Thoracic aorta (tissue), 2 donors: ENCODE results near the gene LYPLA2. TPM values are rescaled to one million over a fixed set of nuclear protein-coding genes. Genes with fewer than 3 reads are reported as not detected.
"Not testable (repeated sequence)": the region's sequence is repeated elsewhere in the genome, so short reads cannot be mapped to it uniquely, and the experiment has no call there.

Source experiments
- ATAC-seq: fragments of 150-250 bp; one replicate; pipeline ENCODE4 v1.8.0; 2017; ENCODE audit warnings: low read depth; ENCODE audit not compliant: insufficient number of reproducible peaks, low FRiP score
- DNase-seq: peaks from one replicate; pipeline ENCODE4 v3.0.0-alpha.2; 2020; ENCODE audit warnings: low spot score
- H3K27ac ChIP-seq, 2 donors: fragments of 200-600 bp; sonication (generic); 1 replicate in 1 of 2; 2 replicates in 1 of 2; pipeline ENCODE4 v1.5.1; 2016; ENCODE audit warnings: mild to moderate bottlenecking in 2 of 2, moderate library complexity in 2 of 2
- H3K27me3 ChIP-seq: fragments of 200-600 bp; sonication (generic); replicated peaks from 2 replicates; pipeline ENCODE4 v1.6.0; 2016; ENCODE audit warnings: mild to moderate bottlenecking; ENCODE audit not compliant: insufficient read depth
- H3K36me3 ChIP-seq: fragments of 200-600 bp; sonication (generic); one replicate; pipeline ENCODE4 v1.5.1; 2016
- H3K4me1 ChIP-seq, 2 donors: fragments of 200-600 bp; sonication (generic); 1 replicate in 1 of 2; 2 replicates in 1 of 2; pipeline versions ENCODE4 v1.5.1 to v1.6.0; 2016; ENCODE audit warnings: low read depth in 2 of 2, mild to moderate bottlenecking in 1 of 2; ENCODE audit not compliant: control insufficient read depth in 1 of 2
- H3K4me3 ChIP-seq: fragments of 200-600 bp; sonication (generic); 2 replicates; pipeline ENCODE4 v1.5.1; 2016; ENCODE audit warnings: mild to moderate bottlenecking
- H3K9me3 ChIP-seq: fragments of 200-600 bp; sonication (generic); 2 replicates; pipeline ENCODE4 v1.5.1; 2016
- total RNA-seq, 2 donors: library from RNA; depleted of rRNA; stranded (reverse); fragments of >200 nt; gene quantifications; one replicate each; pipeline versions ENCODE4 v1.1.0 to v1.2.3, GENCODE V29; 2016
- TF ChIP-seq, protein P1 (sequence below): fragments of 200-600 bp; sonication (generic); IDR thresholded peaks from one replicate; pipeline ENCODE4 v1.5.1; 2019; ENCODE audit warnings: antibody characterized with exemption

Gene LYPLA2
- total RNA-seq, 2 donors from 2014 or later: 29.6 to 37.2 TPM

DNA sequence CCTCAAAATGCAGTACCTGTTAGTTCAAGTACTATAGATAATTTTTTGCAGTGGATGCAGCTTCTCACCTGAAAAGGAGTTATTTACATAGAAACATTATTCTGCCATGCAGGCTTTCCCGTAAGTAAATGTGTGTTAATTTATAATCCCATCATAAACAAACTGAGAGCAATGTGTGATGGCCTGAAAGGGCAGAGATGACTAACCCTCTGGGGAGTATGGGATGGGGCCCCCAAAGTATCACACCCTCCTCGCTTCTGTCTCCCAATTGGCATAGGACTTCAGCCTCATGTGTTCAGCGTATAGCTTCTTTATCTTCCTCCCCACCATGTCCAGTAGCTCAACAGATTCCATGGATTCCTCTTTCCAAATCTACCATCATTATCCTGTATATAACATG is 26.7 kb downstream of the LYPLA2 start:
- TF ChIP-seq, protein P1, sequence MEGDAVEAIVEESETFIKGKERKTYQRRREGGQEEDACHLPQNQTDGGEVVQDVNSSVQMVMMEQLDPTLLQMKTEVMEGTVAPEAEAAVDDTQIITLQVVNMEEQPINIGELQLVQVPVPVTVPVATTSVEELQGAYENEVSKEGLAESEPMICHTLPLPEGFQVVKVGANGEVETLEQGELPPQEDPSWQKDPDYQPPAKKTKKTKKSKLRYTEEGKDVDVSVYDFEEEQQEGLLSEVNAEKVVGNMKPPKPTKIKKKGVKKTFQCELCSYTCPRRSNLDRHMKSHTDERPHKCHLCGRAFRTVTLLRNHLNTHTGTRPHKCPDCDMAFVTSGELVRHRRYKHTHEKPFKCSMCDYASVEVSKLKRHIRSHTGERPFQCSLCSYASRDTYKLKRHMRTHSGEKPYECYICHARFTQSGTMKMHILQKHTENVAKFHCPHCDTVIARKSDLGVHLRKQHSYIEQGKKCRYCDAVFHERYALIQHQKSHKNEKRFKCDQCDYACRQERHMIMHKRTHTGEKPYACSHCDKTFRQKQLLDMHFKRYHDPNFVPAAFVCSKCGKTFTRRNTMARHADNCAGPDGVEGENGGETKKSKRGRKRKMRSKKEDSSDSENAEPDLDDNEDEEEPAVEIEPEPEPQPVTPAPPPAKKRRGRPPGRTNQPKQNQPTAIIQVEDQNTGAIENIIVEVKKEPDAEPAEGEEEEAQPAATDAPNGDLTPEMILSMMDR: no peak
- Histone ChIP-seq H3K27ac (no peak overlapping the region), H3K4me3 (no peak overlapping the region), H3K4me1 (no peaks in the 10 kb centered on the region), H3K9me3 (no peaks in the 10 kb centered on the region), H3K36me3 (peaks cover 41% of the 10 kb centered on the region), H3K27me3 (no peaks in the 10 kb centered on the region)
- ATAC-seq (no peak), DNase-seq (no peak)

GRCh38 chr1:23823767-23824166 is 32.8 kb downstream of the LYPLA2 start:
- Histone ChIP-seq H3K36me3 (peaks cover 6% of the 10 kb centered on the region), H3K9me3 (no peaks in the 10 kb centered on the region), H3K4me1 (peaks cover 6 to 14% of the 10 kb centered on the region in 2 donors), H3K27me3 (no peaks in the 10 kb centered on the region), H3K4me3 (no peak overlapping the region), H3K27ac (no peak overlapping the region)
- ATAC-seq (no peak), DNase-seq (no peak)
- TF ChIP-seq, protein P1: no peak

GRCh38 chr1:23824711-23825075 is 33.7 kb downstream of the LYPLA2 start:
- Histone ChIP-seq H3K9me3 (no peaks in the 10 kb centered on the region), H3K4me3 (peak overlapping the region; percentile 95), H3K4me1 (peaks cover 6 to 14% of the 10 kb centered on the region in 2 donors), H3K36me3 (peaks cover under 1% of the 10 kb centered on the region), H3K27me3 (no peaks in the 10 kb centered on the region), H3K27ac (peak overlapping the region; percentile 90 to 93)
- TF ChIP-seq, protein P1: no peak
- ATAC-seq (no peak), DNase-seq (no peak)

GRCh38 chr1:23825076-23825761 is 34.3 kb downstream of the LYPLA2 start, which contains the start of gene HMGCL:
Gene HMGCL (minus strand): TSS chr1:23825429. CDS start chr1:23825415, 14 bp downstream.
- ATAC-seq: peak; percentile 88
- H3K27me3 ChIP-seq: no peaks in the 10 kb centered on the region
- no peaks in the 10 kb centered on the region for H3K36me3 ChIP-seq
- TF ChIP-seq, protein P1: no peak
- peak; percentile 70 for DNase-seq
- H3K9me3 ChIP-seq: no peaks in the 10 kb centered on the region
- peak within 1 kb of the TSS; percentile 95 for H3K4me3 ChIP-seq
- peaks cover 6 to 14% of the 10 kb centered on the region in 2 donors for H3K4me1 ChIP-seq
- H3K27ac ChIP-seq: peak within 1 kb of the TSS; percentile 90 to 93

GRCh38 chr1:23825762-23826522 is 35.0 kb downstream of the LYPLA2 start:
- Histone ChIP-seq H3K27me3 (no peaks in the 10 kb centered on the region), H3K27ac (peak overlapping the region; percentile 90 to 93), H3K4me3 (peak overlapping the region; percentile 95), H3K9me3 (no peaks in the 10 kb centered on the region), H3K36me3 (no peaks in the 10 kb centered on the region), H3K4me1 (peaks cover 6 to 14% of the 10 kb centered on the region in 2 donors)
- TF ChIP-seq, protein P1: no peak
- ATAC-seq (no peak), DNase-seq (no peak)

- not testable (repeated sequence) for ATAC-seq, H3K27me3 ChIP-seq, H3K9me3 ChIP-seq, H3K4me3 ChIP-seq, DNase-seq, H3K36me3 ChIP-seq, H3K27ac ChIP-seq
- peaks cover 6 to 14% of the 10 kb centered on the region in 2 donors for H3K4me1 ChIP-seq
These were observed 35.6 kb downstream of the LYPLA2 start for GRCh38 chr1:23826590-23826989.
